Measurements from ENCODE around the gene TMEM171. TPM values are rescaled to one million over a fixed set of nuclear protein-coding genes. Genes with fewer than 3 reads are reported as not detected.

Gene TMEM171
- total and polyA plus RNA-seq, 2 experiments from 2014 or later = 1.9 to 2.9 TPM

- no peak for TF ChIP-seq REST (IDR thresholded peaks at IDR 0.05; ENCODE audit: unreplicated experiment)
- no peak for TF ChIP-seq STAT1 (IDR thresholded peaks at IDR 0.05; ENCODE audit: unreplicated experiment)
- no peak for TF ChIP-seq JUNB (IDR thresholded peaks at IDR 0.05; ENCODE audit: unreplicated experiment)
- TF ChIP-seq CREB1 (CRISPR knock-in tag; IDR thresholded peaks at IDR 0.05; ENCODE audit: low read depth) = no peak
- TF ChIP-seq EZH2 (IDR thresholded peaks at IDR 0.05; ENCODE audit: low read depth, unreplicated experiment) = no peak
Measured at GRCh38 chr5:73094415-73094814, 26.0 kb upstream of the TMEM171 start (continued).

- no peak overlapping the region for H3K4me3 Mint-ChIP-seq
- no peak for ATAC-seq
- Histone ChIP-seq H3F3A (replicated peaks; ENCODE audit: low read depth) (no peaks in the 10 kb centered on the region), H2AFZ (no peak overlapping the region), H3K4me1 (ENCODE audit: insufficient read depth) (no peaks in the 10 kb centered on the region), H3K27me3 (ENCODE audit: insufficient read depth) (no peaks in the 10 kb centered on the region), H3K9me2 (ENCODE audit: insufficient read depth) (0 out of 2 replicates have a peak, but pooled peaks cover 4% of the 10 kb centered on the region), H3K4me2 (no peak overlapping the region), H3K27ac (ENCODE audit: low read depth) (no peak overlapping the region), H3K36me3 (ENCODE audit: insufficient read depth) (no peaks in the 10 kb centered on the region), H3K4me3 (no peak overlapping the region), H3K79me2 (replicated peaks; ENCODE audit: insufficient read depth) (no peaks in the 10 kb centered on the region), H4K20me1 (replicated peaks; ENCODE audit: insufficient read depth) (no peaks in the 10 kb centered on the region)
- H3K27me3 Mint-ChIP-seq (ENCODE audit: insufficient read depth, low read depth, poor library complexity) = no peaks in the 10 kb centered on the region
- no peak overlapping the region for H3K27ac Mint-ChIP-seq
- DNase-seq (ENCODE audit: low spot score) = no peak
- H3K4me1 Mint-ChIP-seq = no peaks in the 10 kb centered on the region
- no peaks in the 10 kb centered on the region for H3K36me3 Mint-ChIP-seq (ENCODE audit: low read depth)
- H3K9me3 Mint-ChIP-seq = peaks cover 16% of the 10 kb centered on the region
- TF ChIP-seq EZH2phosphoT487 (IDR thresholded peaks at IDR 0.05; ENCODE audit: unreplicated experiment) (no peak), CREB1 (CRISPR knock-in tag; IDR thresholded peaks at IDR 0.05; ENCODE audit: low read depth) (no peak), ZNF114 (CRISPR knock-in tag; IDR thresholded peaks at IDR 0.05) (no peak), CTCF (conservative IDR thresholded peaks at IDR 0.05; ENCODE audit: low read depth in 2 of 2) (no peak), REST (IDR thresholded peaks at IDR 0.05; ENCODE audit: unreplicated experiment) (no peak), ZNF462 (CRISPR knock-in tag; IDR thresholded peaks at IDR 0.05) (no peak)
Measured at GRCh38 chr5:73095564-73096238, 24.7 kb upstream of the TMEM171 start.
